Mesendoderm (in vitro differentiated cells): ENCODE measurements around the gene KRT79.

Source experiments
- DNase-seq: peaks from one replicate; pipeline ENCODE4 v3.0.0; 2013
- H2AK5ac ChIP-seq: 2 replicates; pipeline ENCODE4 v1.6.1; 2013; ENCODE audit warnings: low read length, inconsistent platforms
- H2BK120ac ChIP-seq: 2 replicates; pipeline ENCODE4 v1.6.1; 2013; ENCODE audit warnings: low read depth, mild to moderate bottlenecking, low read length, moderate library complexity, mixed read lengths
- H2BK15ac ChIP-seq: replicated peaks from 2 replicates; pipeline ENCODE4 v1.6.1; 2013; ENCODE audit warnings: low read depth, mild to moderate bottlenecking, moderate library complexity
- H2BK5ac ChIP-seq: 2 replicates; pipeline ENCODE4 v1.6.1; 2013; ENCODE audit warnings: low read length, inconsistent platforms
- H3K18ac ChIP-seq: 2 replicates; pipeline ENCODE4 v1.6.1; 2013; ENCODE audit warnings: mild to moderate bottlenecking, low read length, mixed read lengths
- H3K23ac ChIP-seq: one replicate; pipeline ENCODE4 v1.6.1; 2013; ENCODE audit warnings: low read length
- H3K27ac ChIP-seq: 2 replicates; pipeline ENCODE4 v1.5.1; 2013; ENCODE audit warnings: low read depth, mild to moderate bottlenecking, inconsistent platforms, low read length, moderate library complexity
- H3K27me3 ChIP-seq: 2 replicates; pipeline ENCODE4 v1.6.1; 2013; ENCODE audit warnings: low read length, control low read depth, mild to moderate bottlenecking, inconsistent platforms; ENCODE audit not compliant: insufficient read depth, poor library complexity
- H3K36me3 ChIP-seq: 2 replicates; pipeline ENCODE4 v1.6.1; 2013; ENCODE audit warnings: low read length, inconsistent platforms; ENCODE audit not compliant: control insufficient read depth, insufficient read depth
- H3K4ac ChIP-seq: one replicate; pipeline ENCODE4 v1.6.1; 2013; ENCODE audit warnings: low read depth, mild to moderate bottlenecking, low read length, moderate library complexity
- H3K4me1 ChIP-seq: 2 replicates; pipeline ENCODE4 v1.6.1; 2013; ENCODE audit warnings: low read depth, low read length, inconsistent platforms; ENCODE audit not compliant: control insufficient read depth
- H3K4me2 ChIP-seq: 2 replicates; pipeline ENCODE4 v1.6.1; 2013; ENCODE audit warnings: low read length
- H3K4me3 ChIP-seq: 2 replicates; pipeline ENCODE4 v1.5.1; 2013; ENCODE audit warnings: mild to moderate bottlenecking, low read length
- H3K56ac ChIP-seq: one replicate; pipeline ENCODE4 v1.6.1; 2013; ENCODE audit warnings: low read length
- H3K79me1 ChIP-seq: 2 replicates; pipeline ENCODE4 v1.6.1; 2013; ENCODE audit warnings: low read length, inconsistent platforms
- H3K79me2 ChIP-seq: 2 replicates; pipeline ENCODE4 v1.6.1; 2013; ENCODE audit warnings: mild to moderate bottlenecking, low read length; ENCODE audit not compliant: control insufficient read depth, insufficient read depth
- H3K9ac ChIP-seq: 2 replicates; pipeline ENCODE4 v1.6.1; 2013; ENCODE audit warnings: low read length, inconsistent platforms
- H4K5ac ChIP-seq: one replicate; pipeline ENCODE4 v1.6.1; 2013; ENCODE audit warnings: low read length
- H4K8ac ChIP-seq: one replicate; pipeline ENCODE4 v1.6.1; 2013; ENCODE audit warnings: low read depth, mild to moderate bottlenecking, control low read depth, low read length, moderate library complexity
- WGBS: extraction: QIAGEN DNeasy Blood & Tissue Kit; methylation state at CpG from one replicate; pipeline ENCODE4 v1.1.7; 2013; ENCODE audit warnings: low lambda C conversion rate, missing lambda C conversion rate; ENCODE audit not compliant: insufficient coverage; ENCODE audit errors: extremely low coverage; 5-methylcytosine and 5-hydroxymethylcytosine counted together

KRT79 gene

GRCh38 chr12:52809166-52809565, 24.9 kb downstream of the KRT79 start:
- no peak overlapping the region for H3K9ac ChIP-seq

GRCh38 chr12:52808573-52809160, 25.4 kb downstream of the KRT79 start:
- H3K27me3 ChIP-seq, result no peaks in the 10 kb centered on the region
- H3K18ac ChIP-seq, result no peak overlapping the region
- H2BK5ac ChIP-seq, result no peak overlapping the region
- no peak overlapping the region for H3K9ac ChIP-seq
- H2BK120ac ChIP-seq, result no peak overlapping the region
- H3K4me3 ChIP-seq, result no peak overlapping the region
- H3K79me2 ChIP-seq, result no peaks in the 10 kb centered on the region
- H2AK5ac ChIP-seq, result no peak overlapping the region
- H2BK15ac ChIP-seq, result no peak overlapping the region
- no peak for DNase-seq
- no peak overlapping the region for H4K8ac ChIP-seq
- H3K4me1 ChIP-seq, result peaks cover 2% of the 10 kb centered on the region
- no peaks in the 10 kb centered on the region for H3K79me1 ChIP-seq
- H3K36me3 ChIP-seq, result no peaks in the 10 kb centered on the region
- no peak overlapping the region for H3K27ac ChIP-seq
- H3K4ac ChIP-seq, result no peak overlapping the region
- H3K56ac ChIP-seq, result no peak overlapping the region
- H4K5ac ChIP-seq, result no peak overlapping the region
- no CpG with 5 or more reads among the region's 8 CpGs for WGBS
- no peak overlapping the region for H3K23ac ChIP-seq
- no peak overlapping the region for H3K4me2 ChIP-seq

More at GRCh38 chr12:52809166-52809565, 24.9 kb downstream of the KRT79 start:
- Histone ChIP-seq H3K36me3 (no peaks in the 10 kb centered on the region), H3K4me1 (peaks cover 2% of the 10 kb centered on the region), H3K79me2 (no peaks in the 10 kb centered on the region), H2BK15ac (no peak overlapping the region), H3K4ac (no peak overlapping the region), H4K8ac (no peak overlapping the region), H2BK120ac (no peak overlapping the region), H3K79me1 (no peaks in the 10 kb centered on the region), H3K27me3 (no peaks in the 10 kb centered on the region), H3K4me3 (no peak overlapping the region), H4K5ac (no peak overlapping the region), H3K4me2 (no peak overlapping the region), H2BK5ac (no peak overlapping the region), H3K56ac (no peak overlapping the region), H3K23ac (no peak overlapping the region), H3K27ac (no peak overlapping the region), H2AK5ac (no peak overlapping the region), H3K18ac (no peak overlapping the region)
- DNase-seq, result no peak
- WGBS, result no CpG with 5 or more reads among the region's 7 CpGs

- H3K27me3 ChIP-seq, result no peaks in the 10 kb centered on the region
- H3K79me1 ChIP-seq, result no peaks in the 10 kb centered on the region
- H3K4me2 ChIP-seq, result no peak overlapping the region
Measured at GRCh38 chr12:52807544-52808470, 26.3 kb downstream of the KRT79 start.

GRCh38 chr12:52806821-52807543, 27.1 kb downstream of the KRT79 start:
- H3K27me3 ChIP-seq, result no peaks in the 10 kb centered on the region
- no peak overlapping the region for H2BK5ac ChIP-seq
- no peaks in the 10 kb centered on the region for H3K79me2 ChIP-seq
- H4K8ac ChIP-seq, result no peak overlapping the region
- no peaks in the 10 kb centered on the region for H3K79me1 ChIP-seq
- H2BK120ac ChIP-seq, result no peak overlapping the region
- no peak overlapping the region for H3K27ac ChIP-seq
- H3K23ac ChIP-seq, result no peak overlapping the region
- no peak overlapping the region for H3K18ac ChIP-seq
- H3K9ac ChIP-seq, result no peak overlapping the region
- H3K4ac ChIP-seq, result no peak overlapping the region
- H3K36me3 ChIP-seq, result no peaks in the 10 kb centered on the region
- H2AK5ac ChIP-seq, result no peak overlapping the region
- H3K4me1 ChIP-seq, result peaks cover 2% of the 10 kb centered on the region
- H3K56ac ChIP-seq, result no peak overlapping the region
- no peak for DNase-seq
- H3K4me2 ChIP-seq, result no peak overlapping the region
- H3K4me3 ChIP-seq, result no peak overlapping the region
- H2BK15ac ChIP-seq, result no peak overlapping the region
- no CpG with 5 or more reads among the region's 11 CpGs for WGBS
- H4K5ac ChIP-seq, result no peak overlapping the region

More at GRCh38 chr12:52807544-52808470, 26.3 kb downstream of the KRT79 start:
- peaks cover 2% of the 10 kb centered on the region for H3K4me1 ChIP-seq
- no CpG with 5 or more reads among the region's 16 CpGs for WGBS
- H3K27ac ChIP-seq, result no peak overlapping the region
- H3K4ac ChIP-seq, result no peak overlapping the region
- H3K23ac ChIP-seq, result no peak overlapping the region
- no peak overlapping the region for H3K4me3 ChIP-seq
- no peak overlapping the region for H2BK5ac ChIP-seq
- no peak overlapping the region for H2BK15ac ChIP-seq
- H3K36me3 ChIP-seq, result no peaks in the 10 kb centered on the region
- H3K9ac ChIP-seq, result no peak overlapping the region
- H3K56ac ChIP-seq, result no peak overlapping the region
- H3K79me2 ChIP-seq, result no peaks in the 10 kb centered on the region
- no peak overlapping the region for H3K18ac ChIP-seq
- no peak overlapping the region for H4K8ac ChIP-seq
- no peak overlapping the region for H2AK5ac ChIP-seq
- DNase-seq, result no peak
- no peak overlapping the region for H4K5ac ChIP-seq
- no peak overlapping the region for H2BK120ac ChIP-seq

GRCh38 chr12:52806169-52806811, 27.8 kb downstream of the KRT79 start:
- H3K4me3 ChIP-seq, result no peak overlapping the region
- no peak overlapping the region for H3K27ac ChIP-seq
- no peak overlapping the region for H3K23ac ChIP-seq
- H4K5ac ChIP-seq, result no peak overlapping the region
- no peak overlapping the region for H2BK5ac ChIP-seq
- no peak overlapping the region for H3K4ac ChIP-seq
- DNase-seq, result no peak
- peaks cover 2% of the 10 kb centered on the region for H3K4me1 ChIP-seq
- no peak overlapping the region for H2BK15ac ChIP-seq
- WGBS, result no CpG with 5 or more reads among the region's 3 CpGs
- no peaks in the 10 kb centered on the region for H3K79me2 ChIP-seq
- no peaks in the 10 kb centered on the region for H3K27me3 ChIP-seq
- H3K56ac ChIP-seq, result no peak overlapping the region
- H2BK120ac ChIP-seq, result no peak overlapping the region
- no peaks in the 10 kb centered on the region for H3K36me3 ChIP-seq
- H4K8ac ChIP-seq, result no peak overlapping the region
- no peak overlapping the region for H3K9ac ChIP-seq
- no peak overlapping the region for H3K4me2 ChIP-seq
- H2AK5ac ChIP-seq, result no peak overlapping the region
- H3K18ac ChIP-seq, result no peak overlapping the region
- H3K79me1 ChIP-seq, result no peaks in the 10 kb centered on the region
